Right lobe of liver (tissue), 4 donors: ENCODE data around the gene ADAMTS2.

Experiments
- POLR2A ChIP-seq: fragments of 450-650 bp; IDR thresholded peaks from one replicate; pipeline ENCODE4 v1.6.1; 2017; ENCODE audit warnings: antibody characterized with exemption, mild to moderate bottlenecking
- TF ChIP-seq, protein P1 (sequence below), 4 donors: fragments of 200-600 bp in 3 of 4; fragments of 450-650 bp in 1 of 4; IDR thresholded peaks; one replicate each; pipeline versions ENCODE4 v1.5.1 to v1.8.0; 2016 to 2022; ENCODE audit warnings: antibody characterized with exemption in 4 of 4, mild to moderate bottlenecking in 2 of 4
- donor health status: DM: no; HTN: no; CAD: no.
- donor health status: DM: no; HTN: no; CAD: no.
- donor health status: DM: no; HTN: yes; CAD: no.

DNA sequence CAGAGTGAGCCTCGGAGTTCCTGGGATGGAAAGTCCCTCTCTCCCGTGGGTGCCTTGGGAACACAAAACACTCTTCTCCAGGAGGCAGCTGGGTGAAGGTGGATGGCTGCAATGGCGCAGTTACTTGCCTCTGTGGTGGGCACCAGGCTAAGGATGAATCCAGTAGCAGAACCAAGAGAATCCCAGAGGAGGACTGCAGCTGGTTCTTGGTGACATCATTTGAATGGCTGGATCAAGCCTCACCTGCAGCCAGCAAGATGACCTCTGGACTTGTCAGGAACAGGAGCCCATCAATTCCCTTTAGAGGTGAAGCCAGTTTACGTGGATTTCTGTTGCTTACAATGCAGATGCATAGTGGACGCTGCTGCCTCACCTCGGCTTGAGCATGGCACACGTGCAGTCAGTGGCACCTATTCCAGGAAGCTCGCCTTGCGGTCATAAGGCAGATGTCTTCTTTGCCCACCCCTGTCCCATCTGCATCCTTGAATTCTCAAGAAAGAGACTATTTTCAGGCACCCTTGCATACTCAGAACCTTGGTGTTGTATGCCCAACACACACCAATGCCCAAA is 34.1 kb upstream of the ADAMTS2 start:
- TF ChIP-seq, protein P1, sequence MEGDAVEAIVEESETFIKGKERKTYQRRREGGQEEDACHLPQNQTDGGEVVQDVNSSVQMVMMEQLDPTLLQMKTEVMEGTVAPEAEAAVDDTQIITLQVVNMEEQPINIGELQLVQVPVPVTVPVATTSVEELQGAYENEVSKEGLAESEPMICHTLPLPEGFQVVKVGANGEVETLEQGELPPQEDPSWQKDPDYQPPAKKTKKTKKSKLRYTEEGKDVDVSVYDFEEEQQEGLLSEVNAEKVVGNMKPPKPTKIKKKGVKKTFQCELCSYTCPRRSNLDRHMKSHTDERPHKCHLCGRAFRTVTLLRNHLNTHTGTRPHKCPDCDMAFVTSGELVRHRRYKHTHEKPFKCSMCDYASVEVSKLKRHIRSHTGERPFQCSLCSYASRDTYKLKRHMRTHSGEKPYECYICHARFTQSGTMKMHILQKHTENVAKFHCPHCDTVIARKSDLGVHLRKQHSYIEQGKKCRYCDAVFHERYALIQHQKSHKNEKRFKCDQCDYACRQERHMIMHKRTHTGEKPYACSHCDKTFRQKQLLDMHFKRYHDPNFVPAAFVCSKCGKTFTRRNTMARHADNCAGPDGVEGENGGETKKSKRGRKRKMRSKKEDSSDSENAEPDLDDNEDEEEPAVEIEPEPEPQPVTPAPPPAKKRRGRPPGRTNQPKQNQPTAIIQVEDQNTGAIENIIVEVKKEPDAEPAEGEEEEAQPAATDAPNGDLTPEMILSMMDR (IDR thresholded peaks at IDR 0.05) = no peak
- TF ChIP-seq POLR2A = no peak
